ENCODE data around the gene TAF11L4. TPM values are rescaled to one million over a fixed set of nuclear protein-coding genes. Genes with fewer than 3 reads are reported as not detected.
"Not testable (repeated sequence)": the region's sequence is repeated elsewhere in the genome, so short reads cannot be mapped to it uniquely, and the experiment has no call there.

Gene TAF11L4
- not detected for total RNA-seq

- intact Hi-C loops (cut with DNase I; ENCODE audit: low total_unique reads); H3K36me3 ChIP-seq; H3K27ac ChIP-seq; H3K27me3 ChIP-seq; DNase-seq (ENCODE audit: low spot score in 2 of 2); H3K4me1 ChIP-seq; H3K4me3 ChIP-seq; H3K9me3 ChIP-seq: not testable (repeated sequence)
Observed at GRCh38 chr5:17521501-17521900, at the start of gene TAF11L4. Gene TAF11L4, plus strand, starts transcription at chr5:17521801.

DNA sequence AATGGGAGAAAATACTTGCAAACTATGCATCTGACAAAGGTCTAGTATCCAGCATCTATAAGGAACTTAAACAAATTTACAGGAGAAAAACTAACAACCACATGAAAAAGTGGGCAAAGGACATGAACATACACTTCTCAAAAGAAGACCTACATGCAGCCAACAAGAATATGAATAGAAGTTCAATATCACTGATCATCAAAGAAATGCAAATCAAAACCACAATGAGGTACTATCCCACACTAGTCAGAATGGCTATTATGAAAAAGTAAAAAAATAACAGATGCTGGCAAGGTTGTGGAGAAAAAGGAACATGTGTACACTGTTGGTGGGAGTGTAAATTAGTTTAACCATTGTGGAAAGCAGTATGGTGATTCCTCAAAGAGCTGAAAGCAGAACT, 46.5 kb upstream of the TAF11L4 start:
- H3K4me1 ChIP-seq; H3K27me3 ChIP-seq; intact Hi-C loops (cut with DNase I; ENCODE audit: low total_unique reads): not testable (repeated sequence)

DNA sequence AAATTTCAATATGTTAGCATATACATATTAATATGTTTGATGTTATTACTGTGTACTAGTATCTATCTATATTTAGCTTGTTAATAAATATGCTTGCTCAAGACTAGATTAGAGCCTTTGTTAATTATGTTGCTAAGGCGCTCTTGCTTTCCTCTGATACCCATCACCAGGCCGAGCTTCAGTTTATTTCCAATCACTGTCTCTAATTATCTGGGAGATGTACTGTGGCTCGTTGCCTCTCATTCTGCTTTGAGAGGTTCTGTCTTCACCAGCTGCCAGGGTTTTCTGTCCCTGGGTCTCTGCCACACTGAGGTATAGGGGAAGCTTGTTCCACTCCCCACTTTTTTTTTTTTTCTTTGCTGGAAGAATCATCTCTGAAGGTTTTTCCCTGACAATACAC, 44.6 kb upstream of the TAF11L4 start:
- Histone ChIP-seq H3K27ac (no peak overlapping the region), H3K9me3 (no peaks in the 10 kb centered on the region), H3K4me1 (no peaks in the 10 kb centered on the region), H3K4me3 (no peak overlapping the region), H3K27me3 (no peaks in the 10 kb centered on the region), H3K36me3 (no peaks in the 10 kb centered on the region)
- no peak for TF ChIP-seq POLR2A (IDR thresholded peaks at IDR 0.05)
- intact Hi-C loops (cut with DNase I; ENCODE audit: low total_unique reads) = no loop called here
- DNase-seq (ENCODE audit: low spot score in 2 of 2) = no peak

More for the DNA sequence above, 46.5 kb upstream of the TAF11L4 start:
- H3K4me3 ChIP-seq; DNase-seq (ENCODE audit: low spot score in 2 of 2); H3K9me3 ChIP-seq; H3K36me3 ChIP-seq; H3K27ac ChIP-seq: not testable (repeated sequence)

DNA sequence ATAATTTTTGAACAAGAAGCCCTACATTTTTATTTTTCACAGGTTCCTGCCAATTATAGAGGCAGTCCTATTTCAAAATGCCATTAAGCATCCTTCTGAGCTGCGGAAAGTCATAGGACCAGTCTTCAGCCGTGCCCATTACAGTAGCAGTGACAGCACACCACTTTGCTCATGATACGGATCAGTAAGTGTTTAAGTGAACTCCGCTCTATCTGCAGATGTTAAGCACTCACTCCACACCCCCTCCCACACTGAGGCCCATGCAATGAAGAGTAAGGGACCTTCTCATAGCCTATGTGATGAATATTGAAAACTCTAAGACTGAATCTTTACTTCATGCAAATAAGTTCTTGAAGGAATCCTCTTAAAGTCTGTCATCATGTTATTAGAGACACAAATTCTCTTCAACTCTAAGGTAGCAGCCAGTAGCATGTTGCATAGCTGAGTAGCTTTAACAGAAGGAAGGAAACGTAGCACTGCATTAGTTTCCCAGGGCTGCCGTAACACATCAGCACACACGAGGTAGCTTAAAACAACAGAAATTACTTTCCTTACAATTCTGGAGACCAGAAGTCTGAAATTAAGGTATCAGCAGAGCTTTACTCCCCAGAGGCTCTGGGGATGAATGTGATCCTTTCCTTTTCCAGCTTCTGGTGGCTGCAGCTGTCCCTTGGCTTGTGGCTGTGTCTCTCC, 43.9 kb upstream of the TAF11L4 start:
- intact Hi-C loops (cut with DNase I; ENCODE audit: low total_unique reads) = no loop called here
- no peak for DNase-seq (ENCODE audit: low spot score in 2 of 2)
- Histone ChIP-seq H3K36me3 (no peaks in the 10 kb centered on the region), H3K27ac (no peak overlapping the region), H3K27me3 (no peaks in the 10 kb centered on the region), H3K4me3 (no peak overlapping the region), H3K4me1 (no peaks in the 10 kb centered on the region), H3K9me3 (no peaks in the 10 kb centered on the region)
- TF ChIP-seq POLR2AphosphoS5 (IDR thresholded peaks at IDR 0.05) = no peak
- TF ChIP-seq POLR2A (IDR thresholded peaks at IDR 0.05) = no peak
- no peak for TF ChIP-seq CTCF (IDR thresholded peaks at IDR 0.05)

- H3K9me3 ChIP-seq = no peaks in the 10 kb centered on the region
- H3K27ac ChIP-seq = no peak overlapping the region
- no peak overlapping the region for H3K4me3 ChIP-seq
- TF ChIP-seq CTCF (IDR thresholded peaks at IDR 0.05) = no peak
- TF ChIP-seq POLR2AphosphoS5 (IDR thresholded peaks at IDR 0.05) = no peak
- no peak for TF ChIP-seq POLR2A (IDR thresholded peaks at IDR 0.05)
- H3K36me3 ChIP-seq = no peaks in the 10 kb centered on the region
- no peaks in the 10 kb centered on the region for H3K4me1 ChIP-seq
- intact Hi-C loops (cut with DNase I; ENCODE audit: low total_unique reads) = no loop called here
- no peaks in the 10 kb centered on the region for H3K27me3 ChIP-seq
- DNase-seq (ENCODE audit: low spot score in 2 of 2) = no peak
Observed at GRCh38 chr5:17481378-17481777, 40.2 kb upstream of the TAF11L4 start.

DNA sequence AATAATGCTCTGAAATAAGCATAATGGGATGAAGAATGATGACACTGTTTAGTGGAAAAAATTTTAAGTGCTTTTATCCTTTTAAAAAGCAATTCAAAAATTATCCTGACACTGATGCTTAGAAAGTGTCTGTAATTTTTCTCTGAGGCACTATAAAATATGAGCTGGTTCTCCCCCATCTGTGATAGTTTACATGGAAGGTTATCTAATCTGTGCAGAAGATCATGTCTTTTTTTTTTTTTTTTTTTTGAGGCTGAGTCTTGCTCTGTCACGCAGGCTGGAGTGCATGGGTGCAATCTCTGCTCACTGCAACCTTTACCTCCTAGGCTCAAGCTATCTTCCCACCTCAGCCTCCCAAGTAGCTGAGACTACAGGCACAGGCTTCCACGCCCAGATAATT, 38.8 kb upstream of the TAF11L4 start:
- TF ChIP-seq CTCF (IDR thresholded peaks at IDR 0.05) (no peak), POLR2AphosphoS5 (IDR thresholded peaks at IDR 0.05) (no peak), POLR2A (IDR thresholded peaks at IDR 0.05) (no peak)
- intact Hi-C loops (cut with DNase I; ENCODE audit: low total_unique reads) = no loop called here
- Histone ChIP-seq H3K27ac (no peak overlapping the region), H3K27me3 (no peaks in the 10 kb centered on the region), H3K9me3 (no peaks in the 10 kb centered on the region), H3K4me1 (no peaks in the 10 kb centered on the region), H3K36me3 (no peaks in the 10 kb centered on the region), H3K4me3 (no peak overlapping the region)
- no peak for DNase-seq (ENCODE audit: low spot score in 2 of 2)

- H3K4me1 ChIP-seq = not testable (repeated sequence)
Observed at GRCh38 chr5:17486464-17487173, 35.0 kb upstream of the TAF11L4 start.

More at GRCh38 chr5:17486464-17487173, 35.0 kb upstream of the TAF11L4 start:
- H3K27ac ChIP-seq; DNase-seq (ENCODE audit: low spot score in 2 of 2); H3K4me3 ChIP-seq; intact Hi-C loops (cut with DNase I; ENCODE audit: low total_unique reads); H3K9me3 ChIP-seq; H3K36me3 ChIP-seq; H3K27me3 ChIP-seq: not testable (repeated sequence)
